ENCODE measurements around the gene PIP4K2C.
"Not testable (repeated sequence)": the region's sequence is repeated elsewhere in the genome, so short reads cannot be mapped to it uniquely, and the experiment has no call there.

PIP4K2C gene

DNA sequence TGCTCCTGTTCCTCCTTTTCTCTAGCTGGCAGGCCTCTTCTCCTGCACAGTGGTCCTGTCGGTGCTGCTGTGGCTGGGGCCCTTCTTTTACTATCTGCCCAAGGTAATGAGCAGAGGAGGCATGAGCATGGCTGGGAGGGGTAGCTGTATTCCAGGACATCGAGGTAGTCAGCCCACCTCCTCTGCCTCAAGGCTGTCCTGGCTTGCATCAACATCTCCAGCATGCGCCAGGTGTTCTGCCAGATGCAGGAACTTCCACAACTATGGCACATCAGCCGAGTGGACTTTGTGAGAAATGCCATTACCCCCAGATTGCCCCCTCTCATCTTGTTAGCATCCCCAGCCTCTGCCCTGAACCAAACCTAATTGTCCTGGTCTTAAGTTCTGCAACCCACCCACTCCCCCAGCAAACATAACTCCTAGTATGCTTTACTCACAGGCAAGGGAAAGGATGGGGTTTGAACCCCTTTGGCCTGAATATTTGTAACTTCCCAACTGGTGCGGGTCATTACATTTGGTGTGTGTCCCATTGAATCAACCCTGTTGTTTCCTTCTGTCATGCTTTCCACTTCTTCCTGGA is 32.9 kb downstream of the PIP4K2C start:
- DNase-seq: no peak

DNA sequence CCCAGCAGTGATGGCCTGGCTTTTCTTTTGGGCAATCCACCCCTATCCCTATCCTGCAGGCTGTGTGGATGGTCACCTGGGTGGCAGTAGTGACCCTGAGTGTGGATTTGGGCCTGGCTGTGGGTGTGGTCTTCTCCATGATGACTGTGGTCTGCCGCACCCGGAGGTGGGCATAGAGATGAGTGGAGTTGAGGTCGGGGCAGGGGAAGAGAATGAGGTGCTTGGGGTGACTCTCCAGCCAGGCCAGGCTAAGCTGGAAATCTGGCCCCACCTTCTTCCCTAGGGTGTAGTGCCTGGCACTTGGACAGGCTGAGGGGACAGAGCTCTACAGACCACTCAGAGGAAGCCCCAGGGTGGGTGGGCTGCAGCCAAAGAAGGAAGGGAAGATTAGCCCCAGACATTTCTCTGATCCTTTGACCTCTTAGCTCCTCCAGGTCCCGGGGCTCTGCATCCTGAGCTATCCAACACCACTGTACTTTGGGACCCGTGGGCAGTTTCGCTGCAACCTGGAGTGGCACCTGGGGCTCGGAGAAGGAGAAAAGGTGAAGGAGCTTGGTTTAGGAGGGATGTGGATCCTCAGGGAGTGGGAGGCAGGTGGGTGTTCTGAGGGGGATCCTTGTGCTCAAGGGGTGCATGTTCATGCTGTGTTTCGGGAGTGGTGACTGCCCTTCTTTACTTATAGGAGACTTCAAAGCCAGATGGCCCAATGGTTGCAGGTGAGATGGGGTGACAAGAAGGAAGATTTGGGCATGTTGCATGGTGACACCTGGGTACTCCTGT is 33.6 kb downstream of the PIP4K2C start:
- DNase-seq: no peak

DNA sequence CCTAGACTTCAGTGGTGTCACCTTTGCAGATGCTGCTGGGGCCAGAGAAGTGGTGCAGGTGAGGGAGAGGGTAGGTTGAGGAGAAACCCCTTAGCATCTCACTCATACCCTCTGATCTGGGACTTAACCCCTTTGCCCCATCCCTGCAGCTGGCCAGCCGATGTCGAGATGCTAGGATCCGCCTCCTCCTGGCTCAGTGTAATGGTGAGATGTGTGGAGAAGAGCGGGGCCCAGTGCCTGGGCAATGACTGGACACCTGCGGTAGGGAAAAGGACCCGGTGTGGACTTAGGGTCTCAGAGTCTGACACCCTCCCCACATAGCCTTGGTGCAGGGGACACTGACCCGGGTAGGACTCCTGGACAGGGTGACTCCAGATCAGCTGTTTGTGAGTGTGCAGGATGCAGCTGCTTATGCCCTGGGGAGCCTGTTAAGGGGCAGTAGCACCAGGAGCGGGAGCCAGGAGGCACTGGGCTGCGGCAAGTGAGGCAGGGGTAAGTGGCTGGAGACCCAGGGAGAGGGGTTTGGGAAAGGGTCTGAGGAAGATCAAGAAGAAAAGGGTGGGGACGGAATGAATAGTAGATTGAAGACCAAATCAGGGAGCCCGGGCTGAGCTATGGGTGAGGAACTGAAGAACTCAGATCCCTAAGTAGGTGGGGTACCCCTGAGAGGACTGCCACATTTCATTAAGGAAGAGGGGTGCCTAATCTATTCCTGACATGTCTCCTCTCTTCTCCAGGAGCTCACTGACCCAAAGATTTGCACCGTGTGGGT is 34.5 kb downstream of the PIP4K2C start:
- no peak for DNase-seq

GRCh38 chr12:57626111-57626920 is 35.3 kb downstream of the PIP4K2C start:
- DNase-seq: no peak

- no peak for DNase-seq
These were observed 36.0 kb downstream of the PIP4K2C start for GRCh38 chr12:57626921-57627445.

DNA sequence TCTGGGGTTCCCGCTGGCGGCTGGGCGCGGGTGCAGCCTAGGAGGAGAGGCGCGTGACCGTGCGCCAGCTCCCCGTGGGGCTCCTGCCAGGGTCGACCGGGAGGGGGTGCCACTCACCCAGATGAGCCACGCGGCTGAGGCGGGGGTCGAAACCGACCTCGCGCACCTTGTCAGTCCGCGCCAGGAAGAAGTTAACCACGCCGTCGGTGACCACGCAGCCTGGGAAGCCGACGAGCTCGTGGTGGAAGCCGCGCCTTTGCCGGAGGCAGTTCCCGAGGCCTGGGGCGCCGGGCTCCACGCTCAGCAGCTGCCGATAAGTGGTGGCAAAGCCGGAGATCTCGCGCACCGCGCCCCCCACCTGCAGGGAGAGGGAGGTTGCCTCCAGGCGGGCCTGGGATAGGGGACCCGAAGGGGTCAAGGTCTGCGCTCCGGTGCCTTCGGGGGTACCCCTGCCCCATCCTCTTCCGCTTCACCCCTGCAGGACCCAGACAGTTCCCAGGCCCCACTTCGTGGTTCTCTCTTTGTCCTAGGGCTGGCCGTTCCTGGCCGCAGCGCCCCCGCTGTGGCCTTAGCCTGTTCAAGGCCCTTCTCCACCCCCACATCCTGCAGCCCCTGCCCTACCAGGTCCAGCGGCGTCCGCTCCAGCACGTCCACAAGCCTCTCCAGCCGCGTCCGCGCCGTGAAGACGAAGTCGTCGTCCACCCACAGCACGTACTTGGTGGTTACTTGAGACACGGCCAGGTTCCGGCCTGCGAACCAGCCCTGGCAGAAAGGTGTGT is 36.7 kb downstream of the PIP4K2C start:
- no peak for DNase-seq

GRCh38 chr12:57628280-57629191 is 37.5 kb downstream of the PIP4K2C start:
- no peak for DNase-seq

GRCh38 chr12:57629897-57630471 is 39.0 kb downstream of the PIP4K2C start:
- DNase-seq: no peak

DNA sequence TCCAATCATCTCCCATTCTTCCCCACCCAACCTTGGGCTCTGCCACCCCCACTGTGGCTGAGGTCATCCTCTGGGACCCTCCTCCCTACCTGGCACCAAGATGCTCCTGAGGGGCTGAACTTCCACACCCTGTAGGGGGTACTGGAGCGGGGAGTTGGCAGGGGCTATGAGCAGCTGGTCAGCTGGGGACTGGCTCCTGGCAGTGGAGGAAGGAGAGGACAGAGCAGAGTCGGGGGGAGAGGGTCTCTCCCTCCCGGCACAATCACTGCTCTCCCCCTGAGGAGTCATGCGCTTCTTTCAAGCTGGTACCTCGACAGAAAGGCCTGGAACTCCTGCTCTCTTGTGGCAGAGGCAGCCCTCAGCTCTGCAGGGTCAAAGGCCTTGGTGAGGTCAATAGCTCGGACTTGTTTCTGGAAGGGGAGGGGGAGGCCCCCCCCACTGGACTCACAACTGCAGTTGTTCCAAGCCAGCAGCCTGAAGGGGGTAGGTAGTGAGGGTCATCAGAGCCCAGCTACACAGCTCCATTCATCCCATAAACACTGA is 40.0 kb downstream of the PIP4K2C start:
- DNase-seq: no peak

- no peak for DNase-seq
These were observed 40.6 kb downstream of the PIP4K2C start for GRCh38 chr12:57631566-57632072.

GRCh38 chr12:57632073-57632957 is 41.3 kb downstream of the PIP4K2C start:
- peak; percentile 16 to 92 (median 91) for DNase-seq

DNA sequence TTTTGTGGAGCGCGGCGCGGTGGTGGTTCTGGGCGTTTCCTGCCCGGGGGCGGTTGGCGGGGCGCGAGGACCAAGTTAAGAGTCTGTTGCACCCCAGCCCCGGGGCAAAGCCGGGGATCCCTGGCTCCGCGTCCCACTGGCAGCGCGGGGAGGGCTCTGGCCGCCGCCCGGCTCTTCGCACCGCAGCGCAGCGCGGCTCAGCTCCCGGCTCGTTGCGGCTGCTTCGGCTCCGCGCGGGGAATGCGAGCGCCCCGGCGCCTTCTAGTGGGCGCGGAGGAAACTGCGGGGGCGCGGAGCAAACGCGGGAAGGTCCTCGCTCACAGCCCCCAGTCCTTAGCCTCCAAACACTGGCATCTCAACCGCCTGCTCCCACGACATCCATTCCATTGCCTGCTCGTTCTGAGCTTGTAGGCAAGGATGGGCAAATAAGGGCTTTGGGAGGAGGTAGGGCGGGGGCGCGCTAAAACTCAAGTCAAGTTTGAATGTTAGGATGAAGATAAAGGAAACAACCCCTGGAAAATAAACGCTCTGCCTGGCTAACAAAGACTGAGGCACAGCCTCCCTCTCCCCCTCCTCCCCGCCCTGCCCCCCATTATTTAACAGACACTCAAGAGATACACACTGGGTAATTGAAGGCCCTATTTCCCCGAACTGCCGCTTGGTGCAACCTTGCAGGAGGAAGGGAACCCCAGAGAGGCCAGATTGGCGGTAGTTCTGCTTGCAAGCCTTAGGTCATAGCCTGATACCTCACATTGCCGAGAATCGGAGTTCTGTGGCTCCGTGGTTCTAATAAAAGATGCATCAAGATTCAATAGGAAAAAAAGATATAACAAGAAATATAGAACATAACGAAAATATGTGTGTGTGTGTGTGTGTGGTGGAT is 42.2 kb downstream of the PIP4K2C start, which contains the start of gene B4GALNT1:
TSS of gene B4GALNT1 (minus strand) at position 244 of the 883 bp plus-strand sequence. CDS start 1,069 bp downstream, outside the sequence.
- peak; percentile 84 to 97 (median 95) for DNase-seq

DNA sequence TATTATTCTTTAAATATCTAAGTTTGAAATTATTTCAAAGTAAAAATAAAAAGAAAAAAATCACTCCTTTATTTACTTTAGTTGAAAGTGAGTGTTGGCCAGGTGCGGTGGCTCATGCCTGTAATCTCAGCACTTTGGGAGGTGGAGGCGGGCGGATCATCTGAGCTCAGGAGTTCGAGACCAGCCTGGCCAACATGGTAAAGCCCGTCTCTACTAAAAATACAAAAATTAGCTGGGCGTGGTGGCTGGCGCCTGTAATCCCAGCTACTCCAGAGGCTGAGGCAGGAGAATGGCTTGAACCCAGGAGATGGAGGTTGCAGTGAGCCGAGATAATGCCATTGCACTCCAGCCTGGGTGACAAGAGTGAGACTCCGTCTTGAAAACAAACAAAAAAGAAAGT is 45.7 kb downstream of the PIP4K2C start:
- DNase-seq: not testable (repeated sequence)

DNA sequence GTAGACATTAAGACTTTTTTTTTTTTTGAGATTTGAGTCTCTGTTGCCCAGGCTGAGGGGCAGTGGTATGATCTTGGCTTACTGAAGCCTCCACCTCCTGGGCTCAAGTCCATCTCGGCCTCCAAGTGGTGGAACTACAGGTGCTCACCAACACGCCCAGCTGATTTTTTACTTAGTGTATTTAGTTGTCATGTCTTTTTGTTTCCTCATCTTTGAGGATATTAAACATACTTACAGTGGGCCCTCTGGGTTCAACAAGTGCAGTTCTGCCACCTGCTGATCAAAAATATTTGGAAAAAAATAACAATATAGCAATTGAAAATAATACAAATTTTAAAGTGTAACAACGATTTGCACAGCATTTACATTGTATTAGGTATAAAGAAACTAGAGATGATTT is 46.4 kb downstream of the PIP4K2C start:
- no peak for DNase-seq

- DNase-seq: no peak
These were observed 47.1 kb downstream of the PIP4K2C start for GRCh38 chr12:57638096-57638495.

- DNase-seq: no peak
These were observed 49.4 kb downstream of the PIP4K2C start for GRCh38 chr12:57640175-57641042.

All from NCI-H1417 (cell line).